H9 (cell line): ENCODE measurements around the gene TIPARP. TPM values are rescaled to one million over a fixed set of nuclear protein-coding genes. Genes with fewer than 3 reads are reported as not detected.

Source experiments
- DNase-seq: peaks from one replicate; pipeline ENCODE4 v3.0.0-alpha.2; 2017
- H2AFZ ChIP-seq: one replicate; pipeline ENCODE4 v1.6.1; 2013; ENCODE audit warnings: mild to moderate bottlenecking, low read length, control low read depth, moderate library complexity
- H2AK5ac ChIP-seq: 2 replicates; pipeline ENCODE4 v1.6.1; 2013; ENCODE audit warnings: low read length, control low read depth, mixed read lengths; ENCODE audit not compliant: insufficient read length
- H2BK120ac ChIP-seq: one replicate; pipeline ENCODE4 v1.6.1; 2013; ENCODE audit warnings: low read depth, mild to moderate bottlenecking, low read length, control low read depth, inconsistent platforms; ENCODE audit not compliant: poor library complexity, severe bottlenecking
- H2BK12ac ChIP-seq: 2 replicates; pipeline ENCODE4 v1.6.1; 2013; ENCODE audit warnings: low read length, control low read depth, mixed read lengths, low read depth; ENCODE audit not compliant: insufficient read length
- H2BK15ac ChIP-seq: 2 replicates; pipeline ENCODE4 v1.6.1; 2013; ENCODE audit warnings: low read depth, low read length, control low read depth
- H2BK20ac ChIP-seq: one replicate; pipeline ENCODE4 v1.6.1; 2013; ENCODE audit warnings: low read depth, mild to moderate bottlenecking, low read length, control low read depth, inconsistent platforms; ENCODE audit not compliant: poor library complexity, severe bottlenecking
- H2BK5ac ChIP-seq: 2 replicates; pipeline ENCODE4 v1.6.1; 2013; ENCODE audit warnings: low read length, control low read depth, mixed read lengths; ENCODE audit not compliant: insufficient read length
- H3K14ac ChIP-seq: 2 replicates; pipeline ENCODE4 v1.6.1; 2013; ENCODE audit warnings: low read length, control low read depth; ENCODE audit not compliant: insufficient read depth
- H3K18ac ChIP-seq: 2 replicates; pipeline ENCODE4 v1.6.1; 2013; ENCODE audit warnings: low read depth, mild to moderate bottlenecking, mixed read lengths, low read length, control low read depth; ENCODE audit not compliant: insufficient read length
- H3K23ac ChIP-seq: 2 replicates; pipeline ENCODE4 v1.6.1; 2013; ENCODE audit warnings: low read length, control low read depth, mixed read lengths, low read depth; ENCODE audit not compliant: insufficient read length
- H3K23me2 ChIP-seq: 2 replicates; pipeline ENCODE4 v1.6.1; 2013; ENCODE audit warnings: low read depth, mild to moderate bottlenecking, mixed read lengths, low read length, control low read depth; ENCODE audit not compliant: insufficient read length, poor library complexity, severe bottlenecking
- H3K27ac ChIP-seq: 2 replicates; pipeline ENCODE4 v1.5.1; 2013; ENCODE audit warnings: low read length, control low read depth, mixed read lengths, low read depth; ENCODE audit not compliant: insufficient read length
- H3K27me3 ChIP-seq: 2 replicates; pipeline ENCODE4 v1.6.1; 2013; ENCODE audit warnings: low read length, control low read depth, inconsistent platforms; ENCODE audit not compliant: insufficient read depth
- H3K4ac ChIP-seq: 2 replicates; pipeline ENCODE4 v1.6.1; 2013; ENCODE audit warnings: low read depth, mild to moderate bottlenecking, control low read depth, inconsistent platforms, low read length, moderate library complexity
- H3K4me1 ChIP-seq: 2 replicates; pipeline ENCODE4 v1.6.1; 2013; ENCODE audit warnings: low read length, control low read depth, inconsistent platforms; ENCODE audit not compliant: insufficient read depth
- H3K4me2 ChIP-seq: 2 replicates; pipeline ENCODE4 v1.6.1; 2013; ENCODE audit warnings: low read length, control low read depth, mixed read lengths; ENCODE audit not compliant: insufficient read length, insufficient read depth
- H3K56ac ChIP-seq: 2 replicates; pipeline ENCODE4 v1.6.1; 2013; ENCODE audit warnings: low read depth, mild to moderate bottlenecking, mixed read lengths, low read length, control low read depth; ENCODE audit not compliant: insufficient read length
- H3K79me1 ChIP-seq: 2 replicates; pipeline ENCODE4 v1.6.1; 2013; ENCODE audit warnings: low read depth, mild to moderate bottlenecking, moderate library complexity, low read length, control low read depth, inconsistent platforms; ENCODE audit not compliant: insufficient read depth, poor library complexity, severe bottlenecking
- H3K79me2 ChIP-seq: 2 replicates; pipeline ENCODE4 v1.6.1; 2013; ENCODE audit warnings: low read length, control low read depth, inconsistent platforms; ENCODE audit not compliant: insufficient read depth
- H3K9ac ChIP-seq: 2 replicates; pipeline ENCODE4 v1.6.1; 2013; ENCODE audit warnings: low read length, control low read depth, mixed read lengths; ENCODE audit not compliant: insufficient read length; ENCODE audit errors: extremely low read depth
- H3K9me3 ChIP-seq: one replicate; pipeline ENCODE4 v1.6.1; 2013; ENCODE audit warnings: low read depth, low read length, inconsistent platforms; ENCODE audit not compliant: control insufficient read depth
- H3T11ph ChIP-seq: one replicate; pipeline ENCODE4 v1.6.1; 2013; ENCODE audit warnings: mild to moderate bottlenecking, low read length, control low read depth, inconsistent platforms
- H4K20me1 ChIP-seq: one replicate; pipeline ENCODE4 v1.6.1; 2013; ENCODE audit not compliant: control insufficient read depth, insufficient read length, insufficient read depth
- H4K5ac ChIP-seq: 2 replicates; pipeline ENCODE4 v1.6.1; 2013; ENCODE audit warnings: low read depth, mild to moderate bottlenecking, mixed read lengths, low read length, control low read depth; ENCODE audit not compliant: insufficient read length
- H4K8ac ChIP-seq: replicated peaks from 2 replicates; pipeline ENCODE4 v1.6.1; 2013; ENCODE audit warnings: low read length, control low read depth, mixed read lengths, low read depth; ENCODE audit not compliant: insufficient read length
- H4K91ac ChIP-seq: 2 replicates; pipeline ENCODE4 v1.6.1; 2013; ENCODE audit warnings: low read depth, mild to moderate bottlenecking, moderate library complexity, mixed read lengths, low read length, control low read depth; ENCODE audit not compliant: insufficient read length
- H3K27ac Mint-ChIP-seq, 3 experiments: 2 replicates in 2 of 3; 3 replicates in 1 of 3; pipeline ENCODE4 v1.8.0; 2020 to 2021; ENCODE audit warnings: mixed read lengths in 3 of 3, mild to moderate bottlenecking in 1 of 3, moderate library complexity in 1 of 3
- H3K27me3 Mint-ChIP-seq: 2 replicates; pipeline ENCODE4 v1.8.0; 2021; ENCODE audit warnings: low read depth, mild to moderate bottlenecking, moderate library complexity, mixed read lengths
- H3K36me3 Mint-ChIP-seq, 3 experiments: 2 replicates in 2 of 3; 3 replicates in 1 of 3; pipeline ENCODE4 v1.8.0; 2020 to 2021; ENCODE audit warnings: low read depth in 3 of 3, mixed read lengths in 3 of 3; ENCODE audit not compliant: insufficient read depth in 1 of 3
- H3K4me1 Mint-ChIP-seq, 2 experiments: 2 replicates each; pipeline ENCODE4 v1.8.0; 2020; ENCODE audit warnings: mixed read lengths in 2 of 2
- H3K4me3 Mint-ChIP-seq, 2 experiments: 2 replicates in 1 of 2; 3 replicates in 1 of 2; pipeline ENCODE4 v1.8.0; 2020 to 2021; ENCODE audit warnings: mild to moderate bottlenecking in 2 of 2, mixed read lengths in 2 of 2, moderate library complexity in 1 of 2
- H3K9me3 Mint-ChIP-seq, 2 experiments: 2 replicates in 1 of 2; 3 replicates in 1 of 2; pipeline ENCODE4 v1.8.0; 2020; ENCODE audit warnings: mild to moderate bottlenecking in 2 of 2, mixed read lengths in 2 of 2, moderate library complexity in 1 of 2
- CTCF ChIP-seq: fragments of 200-600 bp; sonication (generic); conservative IDR thresholded peaks from 3 replicates; pipeline ENCODE4 v1.8.0; 2021; ENCODE audit warnings: antibody characterized with exemption, mild to moderate bottlenecking
- WGBS: extraction: QIAGEN DNeasy Blood & Tissue Kit; methylation state at CpG from one replicate; pipeline ENCODE4 v1.1.7; 2013; ENCODE audit warnings: missing lambda C conversion rate, low lambda C conversion rate, mixed read lengths; ENCODE audit not compliant: insufficient read length; ENCODE audit errors: extremely low coverage; 5-methylcytosine and 5-hydroxymethylcytosine counted together
- total RNA-seq: library from RNA; stranded (reverse); gene quantifications from 2 replicates; pipeline ENCODE4 v1.2.1, GENCODE V29; 2021

Gene TIPARP
- total RNA-seq, 1 experiment from 2014 or later: 5.9 TPM

- no peak overlapping the region for H2BK15ac ChIP-seq
- H3T11ph ChIP-seq: no peak overlapping the region
- H3K23ac ChIP-seq: no peak overlapping the region
- H4K20me1 ChIP-seq: no peaks in the 10 kb centered on the region
- H2AK5ac ChIP-seq: no peak overlapping the region
- H2BK120ac ChIP-seq: no peak overlapping the region
- no peaks in the 10 kb centered on the region for H3K9me3 ChIP-seq
- no peak for TF ChIP-seq CTCF
- H3K36me3 Mint-ChIP-seq: peaks cover 0 to 4% (median 0%) of the 10 kb centered on the region in 3 experiments; a peak in 2 of 7 replicates
- no peak overlapping the region for H3K14ac ChIP-seq
- H3K79me2 ChIP-seq: no peaks in the 10 kb centered on the region
- DNase-seq: no peak
- peaks cover 5% of the 10 kb centered on the region; the same call in 1 of the 2 replicates for H3K4me1 ChIP-seq
- no peak overlapping the region for H3K4me3 Mint-ChIP-seq
- peak overlapping the region; percentile 20 for H3K4me2 ChIP-seq
- no peaks in the 10 kb centered on the region; a peak in 1 of 5 replicates for H3K9me3 Mint-ChIP-seq
- H3K23me2 ChIP-seq: no peaks in the 10 kb centered on the region
- H4K8ac ChIP-seq: no peak overlapping the region
- H2BK20ac ChIP-seq: no peak overlapping the region
- no peak overlapping the region for H3K4ac ChIP-seq
- H3K27ac ChIP-seq: no peak overlapping the region
- H2AFZ ChIP-seq: no peak overlapping the region
- peak overlapping the region; percentile 12 for H3K18ac ChIP-seq
- no peak overlapping the region for H4K91ac ChIP-seq
- no peak overlapping the region for H2BK12ac ChIP-seq
- H3K79me1 ChIP-seq: no peaks in the 10 kb centered on the region
- H2BK5ac ChIP-seq: no peak overlapping the region
- H3K27ac Mint-ChIP-seq: no peak overlapping the region
- no peak overlapping the region for H3K56ac ChIP-seq
- no peak overlapping the region for H3K9ac ChIP-seq
- no CpG with 5 or more reads among the region's 6 CpGs for WGBS
- H4K5ac ChIP-seq: no peak overlapping the region
- no peaks in the 10 kb centered on the region for H3K27me3 Mint-ChIP-seq
- H3K4me1 Mint-ChIP-seq: peaks cover 18 to 19% of the 10 kb centered on the region in 2 experiments
- H3K27me3 ChIP-seq: no peaks in the 10 kb centered on the region
These were observed 30.5 kb upstream of the TIPARP start for GRCh38 chr3:156643729-156644389.
